CD4-positive, alpha-beta T cell treated with Interferon alpha-2 for 1 hour (primary cell): ENCODE measurements around the gene SORCS2.

Experiments used
- DNase-seq, 2 donors: peaks; one replicate each; pipeline ENCODE4 v3.0.0-alpha.2; 2020 to 2022

Gene SORCS2

GRCh38 chr4:7649741-7650531 is 457.6 kb downstream of the SORCS2 start:
- DNase-seq: peak; percentile 63 to 65

GRCh38 chr4:7650606-7651385 is 458.5 kb downstream of the SORCS2 start:
- DNase-seq: peak in 1 of 2 donors; percentile 30

GRCh38 chr4:7651461-7651921 is 459.2 kb downstream of the SORCS2 start:
- DNase-seq: no peak

- no peak for DNase-seq
Observed at GRCh38 chr4:7652006-7652405, 459.7 kb downstream of the SORCS2 start.

GRCh38 chr4:7652451-7652881 is 460.1 kb downstream of the SORCS2 start:
- DNase-seq: peak; percentile 20 to 21

- DNase-seq: no peak
Observed at GRCh38 chr4:7652906-7653305, 460.6 kb downstream of the SORCS2 start.

GRCh38 chr4:7653510-7654369 is 461.4 kb downstream of the SORCS2 start:
- DNase-seq: peak in 1 of 2 donors; percentile 21

- no peak for DNase-seq
Observed at GRCh38 chr4:7654550-7655445, 462.5 kb downstream of the SORCS2 start.

GRCh38 chr4:7655511-7656243 is 463.3 kb downstream of the SORCS2 start:
- DNase-seq: no peak

- DNase-seq: no peak
Observed at GRCh38 chr4:7656244-7656800, 464.0 kb downstream of the SORCS2 start.

- DNase-seq: no peak
Observed at GRCh38 chr4:7657545-7658297, 465.4 kb downstream of the SORCS2 start.

GRCh38 chr4:7658341-7659204 is 466.2 kb downstream of the SORCS2 start:
- no peak for DNase-seq

GRCh38 chr4:7659429-7660175 is 467.3 kb downstream of the SORCS2 start:
- DNase-seq: no peak

GRCh38 chr4:7660176-7661039 is 468.1 kb downstream of the SORCS2 start:
- DNase-seq: no peak

- no peak for DNase-seq
Observed at GRCh38 chr4:7661066-7661748, 468.9 kb downstream of the SORCS2 start.

GRCh38 chr4:7661846-7662506 is 469.6 kb downstream of the SORCS2 start:
- no peak for DNase-seq
